NCI-H2196 (cell line): ENCODE measurements around the gene FNIP2.
"Not testable (repeated sequence)": the region's sequence is repeated elsewhere in the genome, so short reads cannot be mapped to it uniquely, and the experiment has no call there.

Experiments used
- DNase-seq: peaks from one replicate; lab custom pipeline; 2025; ENCODE audit not compliant: unreplicated experiment; lab: John Stamatoyannopoulos, UW

The FNIP2 gene

DNA sequence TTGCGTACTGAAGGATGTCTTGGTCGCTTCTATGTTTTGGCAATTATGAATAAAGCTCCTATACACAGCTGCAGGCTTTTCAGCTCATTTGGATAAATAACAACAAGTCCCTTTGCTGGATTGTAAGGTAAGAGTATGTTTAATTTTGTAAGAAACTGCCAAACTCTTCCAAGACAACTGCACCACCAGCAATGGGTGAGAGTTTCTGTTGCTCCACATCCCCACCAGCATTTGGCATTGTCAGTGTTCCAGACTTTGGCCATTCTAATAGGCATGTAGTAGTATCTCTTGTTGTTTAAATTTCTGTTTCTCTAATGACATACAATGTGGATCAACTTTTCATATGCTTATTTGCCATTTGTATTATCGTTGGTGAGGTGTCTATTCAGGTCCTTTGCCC, 44.3 kb downstream of the FNIP2 start:
- DNase-seq, result no peak

DNA sequence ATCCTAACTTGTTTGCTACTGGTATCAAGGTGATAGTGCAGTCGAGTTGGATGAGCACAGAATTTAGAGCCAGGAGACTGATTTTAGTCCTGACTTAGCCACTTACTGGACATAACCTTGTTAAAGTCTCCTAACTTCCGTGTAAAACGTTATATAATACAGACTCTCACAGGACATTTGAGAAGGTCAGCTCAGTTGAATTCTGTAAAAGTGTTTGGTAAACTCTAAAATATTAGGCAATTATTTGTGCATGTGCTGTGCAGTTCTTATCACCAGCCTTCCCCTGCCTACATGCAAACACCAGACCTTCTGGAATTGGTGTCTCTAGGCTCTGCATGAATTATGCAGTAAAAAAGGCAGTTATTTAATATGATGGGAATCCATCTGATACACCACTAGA, 45.4 kb downstream of the FNIP2 start:
- no peak for DNase-seq

DNA sequence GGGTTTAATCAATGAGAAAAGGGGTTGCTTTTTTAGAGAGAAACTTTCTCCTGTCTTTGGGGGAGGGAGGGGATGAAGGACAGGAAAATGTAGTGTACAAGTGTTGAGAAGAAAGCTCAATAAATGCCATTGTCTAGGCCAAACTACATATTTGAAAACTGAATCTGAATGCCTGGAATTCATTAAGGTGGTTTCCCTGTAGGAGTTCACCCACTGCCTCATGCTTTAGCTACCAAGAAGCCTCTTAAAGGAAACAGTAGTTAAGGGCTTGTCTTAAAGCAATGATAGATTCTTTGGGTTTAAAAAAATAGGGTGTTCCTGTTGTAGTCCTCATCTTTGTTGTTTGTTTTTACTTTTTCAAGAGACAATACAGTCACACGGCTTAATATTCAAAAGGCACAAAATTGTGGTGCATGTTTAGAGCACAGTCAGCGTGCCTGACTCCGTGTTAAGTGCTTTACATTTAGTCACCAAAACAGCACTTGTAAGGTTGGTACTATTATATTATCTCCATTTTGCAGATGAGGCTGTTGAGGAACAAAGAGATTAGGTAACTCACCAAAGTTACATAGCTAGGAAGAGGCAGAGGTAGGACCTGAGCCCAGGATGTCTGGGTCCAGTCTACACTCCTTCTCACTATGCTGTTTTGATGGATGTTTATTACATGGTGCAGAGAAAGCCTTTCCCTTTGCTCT, 46.0 kb downstream of the FNIP2 start:
- DNase-seq, result no peak

DNA sequence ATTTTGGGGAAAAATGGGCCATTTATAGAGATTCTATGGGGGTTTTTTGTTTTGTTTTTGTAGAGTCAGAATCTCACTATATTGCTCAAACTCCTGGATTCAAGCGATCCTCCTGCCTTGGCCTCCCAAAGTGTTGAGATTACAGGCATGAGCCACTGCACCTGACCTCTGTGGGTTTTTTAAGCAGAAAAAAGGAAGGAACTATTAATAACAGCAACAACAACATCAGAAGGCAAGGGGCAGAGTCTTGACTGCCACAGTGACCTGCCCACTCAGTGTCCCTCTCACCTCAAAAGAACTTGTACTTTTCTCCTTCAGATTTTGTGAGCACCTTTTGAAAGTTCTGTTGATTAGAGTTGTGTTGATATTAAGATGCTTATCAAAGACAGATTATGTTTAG, 48.1 kb downstream of the FNIP2 start:
- DNase-seq, result no peak

DNA sequence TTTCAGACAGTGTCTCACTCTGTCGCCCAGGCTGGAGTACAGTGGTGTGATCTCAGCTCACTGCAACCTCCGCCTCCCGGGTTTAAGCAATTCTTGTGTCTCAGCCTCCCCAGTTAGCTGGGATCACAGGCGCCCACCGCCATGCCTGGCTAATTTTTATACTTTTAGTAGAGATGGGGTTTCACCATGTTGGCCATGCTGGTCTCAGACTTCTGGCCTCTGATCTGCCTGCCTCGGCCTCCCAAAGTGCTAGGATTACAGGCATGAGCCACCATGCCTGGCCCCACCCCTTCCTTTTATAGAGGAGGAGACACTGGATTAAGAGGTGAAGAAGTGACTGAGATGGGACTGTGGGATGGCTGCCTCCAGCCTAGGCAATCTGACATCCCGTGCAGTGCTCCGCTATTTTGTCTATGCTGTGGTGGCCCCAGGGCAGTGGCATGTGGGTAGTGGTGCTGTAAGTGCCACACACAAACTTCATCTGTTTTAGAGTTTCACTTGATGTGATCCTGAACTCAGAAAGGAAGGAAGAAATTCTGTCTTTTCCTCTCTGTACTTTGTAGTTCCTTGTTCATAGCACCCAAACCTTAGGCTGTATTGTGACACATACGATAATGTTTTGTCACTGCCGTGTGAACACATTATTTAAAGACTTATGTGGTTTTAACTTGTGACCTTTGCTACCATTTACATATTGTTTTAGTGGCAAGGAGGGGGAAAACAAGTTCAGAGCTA, 48.9 kb downstream of the FNIP2 start:
- DNase-seq, result no peak

DNA sequence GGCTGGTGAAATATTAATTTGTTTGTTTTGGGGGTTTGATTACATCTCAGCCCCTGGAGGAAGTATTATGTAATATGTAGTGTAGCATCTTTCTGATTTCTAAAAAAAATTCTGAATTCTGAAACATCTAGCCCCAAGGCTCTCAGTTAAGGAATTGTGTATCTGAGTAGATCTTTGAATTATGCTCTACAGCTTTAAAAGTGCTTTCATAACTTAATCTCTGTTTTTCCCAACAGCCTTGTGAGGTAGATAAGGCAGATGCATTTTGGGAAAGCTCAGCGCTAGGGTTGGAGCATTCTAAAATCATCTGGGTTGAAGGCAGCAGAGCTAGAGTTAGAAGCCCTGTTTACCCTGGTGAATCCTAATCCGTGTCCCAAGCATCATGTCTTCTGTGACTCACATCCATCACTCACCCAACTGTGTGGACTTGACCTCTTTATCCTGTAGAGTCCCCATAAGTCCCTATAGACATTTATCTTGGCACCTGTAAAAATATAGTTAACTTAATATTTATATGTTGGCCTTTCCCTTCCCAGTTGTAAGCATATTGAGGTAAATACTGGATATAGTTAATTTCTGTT, 49.8 kb downstream of the FNIP2 start:
- no peak for DNase-seq

DNA sequence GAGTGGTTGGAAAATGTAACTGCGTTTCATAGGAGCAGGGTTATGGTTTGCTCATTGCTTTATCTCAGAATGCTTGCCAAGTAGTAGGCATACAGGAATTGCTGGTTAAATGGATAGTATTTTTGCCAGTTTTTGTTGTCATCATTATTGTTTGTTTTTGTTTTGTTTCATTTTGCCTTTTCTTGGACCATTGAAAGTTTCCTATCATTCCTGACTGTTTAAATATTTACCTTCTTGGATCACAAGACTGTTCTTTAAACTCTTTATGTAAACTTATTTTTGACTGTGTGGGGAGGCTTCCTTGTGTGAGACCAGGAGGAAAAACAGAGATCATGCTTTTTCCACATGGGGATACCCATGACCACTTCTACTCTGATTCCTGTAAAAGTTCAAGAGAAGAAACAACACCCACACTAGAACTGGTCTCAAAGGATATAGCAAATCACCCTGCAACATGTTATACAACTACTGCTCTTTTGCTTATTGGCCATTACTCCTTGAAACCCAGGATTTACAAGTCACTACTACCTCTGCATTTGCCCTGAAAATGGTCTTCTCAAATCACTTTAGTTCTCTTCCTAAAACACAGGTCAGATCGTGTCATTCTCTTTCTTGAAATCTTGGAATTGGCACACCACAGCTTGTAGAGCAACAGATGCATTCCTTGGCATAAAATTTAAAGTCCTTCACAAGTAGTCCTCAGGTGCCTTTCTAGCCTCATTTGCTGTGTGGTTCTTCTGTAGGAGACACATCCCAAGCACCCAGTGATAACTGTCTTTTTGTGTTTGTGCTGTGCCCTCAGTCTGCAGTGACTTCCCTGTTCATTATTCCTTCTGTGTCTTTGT, 51.3 kb downstream of the FNIP2 start:
- no peak for DNase-seq

DNA sequence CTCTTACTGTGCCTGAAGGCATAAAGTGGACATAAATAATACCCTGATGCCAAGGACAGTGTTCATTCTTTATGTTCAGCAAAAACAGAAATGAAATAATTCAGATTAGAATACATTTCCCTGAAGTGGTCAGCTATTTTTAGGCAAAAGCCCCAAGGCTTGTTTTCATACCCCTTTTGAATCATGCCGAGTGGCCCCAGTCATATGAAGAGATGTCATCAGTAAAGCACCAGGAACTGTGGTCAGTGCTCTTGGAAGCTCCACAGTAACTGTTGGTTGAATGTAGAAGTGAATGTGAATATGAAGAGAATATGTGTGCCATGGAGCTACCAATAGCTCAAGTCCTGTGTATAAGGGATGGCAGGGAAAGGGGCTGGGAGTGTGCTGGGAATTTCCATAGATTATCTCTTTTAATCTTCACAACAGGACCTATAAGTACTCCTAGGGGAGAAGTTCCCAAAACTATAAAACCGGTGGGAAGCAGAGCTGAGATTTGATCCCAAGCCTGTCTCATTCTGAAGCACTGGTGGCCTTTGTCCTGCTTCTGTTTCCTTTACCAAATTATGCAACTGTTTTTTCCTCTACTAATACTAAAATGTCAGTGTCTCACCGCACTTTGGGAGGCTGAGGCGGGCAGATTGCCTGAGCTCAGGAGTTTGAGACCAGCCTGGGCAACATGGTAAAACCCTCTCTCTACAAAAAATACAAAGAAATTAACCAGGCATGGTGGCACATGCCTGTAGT, 52.6 kb downstream of the FNIP2 start:
- DNase-seq, result no peak

DNA sequence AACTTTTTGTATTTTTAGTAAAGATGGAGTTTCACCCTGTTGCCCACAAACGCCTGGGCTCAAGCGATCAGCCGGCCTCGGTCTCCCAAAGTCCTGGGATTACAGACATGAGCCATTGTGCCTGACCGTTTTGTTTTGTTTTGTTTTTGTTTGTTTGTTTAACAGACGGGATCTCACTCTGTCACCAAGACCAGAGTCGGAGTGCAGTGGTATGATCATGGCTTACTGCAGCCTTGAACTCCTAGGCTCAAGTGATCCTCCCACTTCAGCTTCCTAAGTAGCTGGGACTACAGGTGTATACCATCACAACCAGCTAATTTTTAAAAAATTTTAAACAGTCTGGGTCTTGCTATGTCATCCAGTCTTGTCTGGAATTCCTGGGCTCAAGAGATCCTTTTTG, 53.5 kb downstream of the FNIP2 start:
- no peak for DNase-seq

DNA sequence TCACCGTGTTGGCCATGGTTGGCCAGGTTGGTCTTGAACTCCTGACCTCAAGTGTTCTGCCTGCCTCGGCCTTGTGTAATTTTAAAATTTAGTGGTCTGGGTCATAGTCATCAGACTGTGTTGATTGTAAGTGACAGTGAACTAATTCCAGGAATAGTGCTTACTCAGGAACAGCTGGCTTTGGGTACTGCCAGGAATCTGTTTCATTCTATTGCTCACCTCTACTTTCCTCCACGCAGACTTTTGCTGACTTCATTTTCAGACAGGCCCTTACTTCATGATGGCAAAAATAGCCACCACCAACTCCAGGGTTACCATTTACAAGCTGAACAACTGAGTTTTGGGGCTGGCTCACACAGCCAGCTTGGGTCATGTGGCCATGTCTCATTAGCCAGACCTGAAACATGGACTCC, 54.6 kb downstream of the FNIP2 start:
- no peak for DNase-seq

DNA sequence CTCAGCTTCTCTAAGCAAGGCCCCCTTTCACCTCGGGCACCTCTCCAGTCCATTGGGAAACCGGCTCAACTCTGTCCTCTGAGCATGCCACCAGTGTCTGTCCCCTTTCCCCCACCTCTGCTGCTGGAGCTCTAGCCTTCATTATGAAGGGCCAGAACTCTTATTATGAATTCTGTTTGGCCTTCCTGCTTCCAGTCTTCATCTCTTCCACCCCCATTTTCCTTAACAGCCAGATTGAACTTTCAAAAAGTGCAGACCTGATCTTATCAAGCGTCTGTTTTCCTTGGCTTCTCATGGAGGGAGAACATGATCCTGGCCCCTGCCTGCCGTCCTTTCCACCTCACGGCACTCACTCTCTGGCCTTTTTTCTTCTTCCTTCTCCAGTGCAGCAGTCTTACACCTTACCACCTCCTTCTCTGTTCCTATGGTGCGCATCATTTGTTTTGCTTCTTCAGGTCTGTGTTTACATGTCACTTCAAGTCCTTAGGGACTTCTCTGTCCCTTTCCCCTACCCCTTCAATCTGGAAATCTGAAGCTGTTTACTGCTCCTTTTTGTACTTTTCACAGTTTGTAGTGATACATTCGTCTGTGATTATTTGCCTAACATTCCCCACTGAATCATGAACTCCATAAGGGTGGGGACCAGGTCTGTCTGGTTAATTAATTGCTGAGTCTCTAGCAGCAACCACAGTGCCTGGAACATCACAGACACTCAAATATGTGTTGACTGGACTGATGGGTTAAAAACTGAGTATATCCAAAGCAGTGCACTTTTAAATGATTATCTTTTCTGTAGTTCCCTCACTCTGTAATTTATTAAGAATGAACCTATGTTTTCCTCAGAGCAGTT, 55.8 kb downstream of the FNIP2 start:
- DNase-seq, result no peak

DNA sequence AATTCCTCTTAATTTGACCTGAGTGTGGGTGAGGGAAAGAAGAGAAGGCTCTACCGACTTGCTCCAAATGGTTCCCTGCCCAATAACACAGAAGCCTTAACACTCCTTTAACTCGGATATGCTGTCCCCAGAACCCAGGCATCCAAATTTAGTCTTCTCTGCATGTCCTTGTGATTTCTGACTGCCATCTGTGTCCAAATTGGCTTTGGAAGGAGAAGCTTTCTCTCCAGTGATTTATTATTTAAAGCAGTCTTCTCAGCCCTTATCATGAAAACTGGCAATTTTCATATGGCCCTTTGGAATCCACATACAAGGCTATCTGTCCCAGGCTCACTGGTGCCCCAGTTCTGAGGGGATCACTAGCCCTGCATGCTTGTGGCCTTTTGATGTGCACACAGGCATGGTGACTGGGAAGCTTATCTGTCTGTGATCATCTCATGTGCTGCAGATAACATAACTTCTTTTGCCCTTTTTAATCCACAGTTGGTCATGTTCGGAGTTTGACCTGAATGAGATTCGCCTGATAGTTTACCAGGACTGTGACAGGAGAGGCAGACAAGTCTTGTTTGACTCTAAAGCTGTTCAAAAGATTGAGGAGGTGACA, 56.7 kb downstream of the FNIP2 start:
- no peak for DNase-seq

DNA sequence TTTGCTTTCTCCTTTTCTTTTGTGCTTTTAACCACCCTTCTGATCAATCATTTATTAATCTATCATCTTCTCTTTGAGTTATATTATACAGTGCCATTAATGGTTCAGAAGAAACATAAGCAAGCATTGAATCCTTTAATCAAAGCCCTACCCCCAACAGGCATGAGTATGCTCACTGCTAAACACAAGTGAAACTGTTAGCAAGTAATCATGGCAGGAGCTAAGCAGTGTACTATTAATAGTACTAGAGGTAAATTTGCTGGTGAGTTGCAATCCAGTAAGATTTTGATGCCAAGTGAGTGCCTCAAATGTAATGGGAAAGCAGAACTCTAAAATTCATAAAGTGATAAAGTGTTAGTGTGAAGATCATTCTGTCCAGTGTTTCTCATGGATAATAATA, 57.2 kb downstream of the FNIP2 start:
- DNase-seq, result no peak

DNA sequence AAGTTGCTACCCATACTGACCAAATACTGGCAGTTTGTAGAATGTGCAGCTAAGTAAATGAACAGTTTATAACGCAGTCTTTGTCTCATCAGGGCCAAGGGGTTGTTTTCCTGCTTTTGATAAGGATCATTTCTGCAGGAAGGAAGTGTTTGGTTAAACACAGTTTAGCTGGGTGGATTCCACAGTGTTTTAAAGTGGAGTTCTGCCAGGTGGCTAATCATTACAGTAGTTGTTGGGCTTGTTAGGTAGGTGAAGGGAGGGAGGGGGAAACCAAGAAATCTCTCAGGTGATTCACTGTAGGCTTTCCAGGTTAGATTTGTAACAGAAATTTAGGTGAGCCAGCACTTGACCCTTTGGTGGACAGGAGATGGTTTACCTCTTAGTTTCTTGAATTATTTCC, 58.1 kb downstream of the FNIP2 start:
- DNase-seq, result peak; percentile 20

DNA sequence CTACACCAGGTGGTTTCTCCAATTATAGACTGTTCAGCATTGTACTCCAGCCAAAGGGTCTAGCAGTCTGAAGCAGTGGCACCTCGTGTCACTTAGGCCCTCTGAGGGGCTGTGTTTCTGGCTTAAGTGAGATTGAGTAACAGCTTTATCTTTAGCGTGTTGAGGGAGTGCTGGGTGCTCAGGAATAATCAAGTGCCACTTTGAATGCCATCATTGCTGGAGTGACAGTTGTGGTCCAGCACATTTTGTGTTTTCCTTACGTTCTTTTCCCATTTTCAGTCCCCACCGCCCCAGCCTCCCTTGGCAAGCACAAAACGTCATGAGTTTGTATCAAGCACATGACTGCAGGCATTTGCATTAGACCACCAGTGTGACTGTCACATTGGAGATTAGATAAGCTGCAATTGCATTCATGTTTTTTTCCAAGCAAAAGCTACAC, 58.7 kb downstream of the FNIP2 start:
- no peak for DNase-seq

DNA sequence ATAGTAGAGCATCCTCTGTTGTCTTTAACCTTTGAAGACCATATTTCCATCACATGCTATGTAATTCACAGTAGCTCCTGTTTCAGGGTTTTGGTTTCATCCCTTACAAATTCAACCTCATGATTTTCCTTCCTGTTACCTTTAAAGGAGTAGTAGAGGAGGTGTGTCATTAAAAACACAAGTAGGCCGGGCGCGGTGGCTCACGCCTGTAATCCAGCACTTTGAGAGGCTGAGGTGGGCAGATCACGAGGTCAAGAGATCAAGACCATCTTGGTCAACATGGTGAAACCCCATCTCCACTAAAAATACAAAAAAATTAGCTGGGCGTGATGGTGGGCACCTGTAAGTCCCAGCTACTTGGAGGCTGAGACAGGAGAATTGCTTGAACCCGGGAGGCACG, 59.3 kb downstream of the FNIP2 start:
- DNase-seq, result not testable (repeated sequence)

DNA sequence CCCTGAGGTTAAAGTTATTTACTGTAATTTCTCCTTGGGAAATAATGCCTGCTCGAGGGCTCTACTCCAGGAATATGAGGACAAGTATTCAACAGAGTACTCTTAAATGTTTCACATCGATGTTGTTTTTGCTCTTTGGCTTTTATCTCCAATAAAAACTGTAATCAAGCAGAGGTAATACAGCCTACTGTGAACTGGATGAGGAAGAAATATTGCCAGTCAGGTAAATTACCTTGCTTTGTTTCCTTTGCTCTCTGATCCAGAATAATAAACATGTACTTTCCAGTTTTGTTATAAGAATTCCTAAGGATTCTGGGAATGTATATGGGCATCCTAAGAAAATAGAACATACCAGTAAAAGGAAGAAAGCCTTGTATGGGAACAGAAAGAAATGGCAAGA, 60.4 kb downstream of the FNIP2 start:
- DNase-seq, result no peak

DNA sequence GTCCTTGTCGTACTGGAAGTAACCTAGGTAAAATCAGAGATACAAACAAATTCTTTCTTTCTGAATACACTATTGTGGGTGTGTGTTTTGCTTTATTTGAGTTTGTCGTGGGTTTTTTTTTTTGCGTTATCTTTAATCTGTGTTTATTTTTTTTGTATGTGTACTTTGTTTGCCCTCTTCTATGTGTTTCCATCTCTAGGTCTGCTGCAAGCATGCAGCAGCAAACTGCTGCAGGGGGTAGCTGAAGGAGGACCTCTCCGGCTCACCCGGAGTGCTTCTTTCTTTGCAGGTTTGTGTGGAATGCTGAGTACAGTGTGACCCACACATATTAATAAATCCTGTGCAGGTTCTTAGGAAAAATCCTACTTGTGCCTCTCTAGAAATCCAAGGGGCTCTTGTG, 64.8 kb downstream of the FNIP2 start:
- DNase-seq, result no peak

DNA sequence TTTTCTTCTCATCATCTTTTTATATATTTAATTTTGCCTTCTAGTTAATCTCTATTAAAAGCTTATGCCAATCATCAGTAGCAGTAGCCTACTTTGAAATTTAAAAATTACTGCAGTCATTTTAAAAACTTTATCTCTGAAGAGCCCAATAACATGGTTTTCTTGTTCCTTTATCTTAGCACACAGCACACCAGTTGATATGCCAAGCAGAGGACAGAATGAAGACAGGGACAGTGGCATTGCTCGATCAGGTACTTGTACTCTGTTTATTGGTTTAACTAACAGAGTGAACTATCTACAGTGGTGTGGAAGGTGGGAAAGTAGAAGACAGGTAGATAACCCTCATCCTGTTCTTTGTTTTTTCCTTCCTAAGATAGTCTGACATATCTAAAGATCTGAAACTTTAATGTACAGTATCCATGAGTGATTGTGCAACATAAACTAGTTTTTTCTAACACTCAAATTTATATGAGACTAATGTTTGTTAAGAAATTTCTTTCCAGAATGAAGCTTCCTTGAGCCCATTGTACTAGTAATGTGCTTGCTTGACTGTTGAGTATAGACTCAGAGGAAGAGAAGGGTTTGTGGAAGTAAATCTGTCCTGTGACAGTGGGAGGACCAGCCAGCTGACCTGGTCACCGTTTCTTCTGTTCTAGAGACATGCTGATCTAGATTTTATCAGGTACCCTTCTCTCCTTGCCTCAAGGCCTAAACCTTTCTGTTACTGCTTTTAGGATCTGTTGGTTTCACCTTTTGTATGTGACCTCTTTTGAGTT, 66.6 kb downstream of the FNIP2 start:
- no peak for DNase-seq
